Calu3 (cell line): ENCODE measurements around the gene GCA. TPM values are rescaled to one million over a fixed set of nuclear protein-coding genes. Genes with fewer than 3 reads are reported as not detected.

Experiments
- BruUV-seq: library from RNA; stranded (reverse); fragments of 400-500 nt; replicated peaks from 2 replicates; lab custom pipeline; 2021; lab: Mats Ljungman, UMichigan
- CTCF ChIA-PET: fragments of 300-600 bp; sonication (Branson Sonifier 250); formaldehyde crosslinking; loops from one replicate; lab custom pipeline; 2022; ENCODE audit warnings: antibody characterized with exemption; lab: Charles Lee
- DNase-seq: peaks from one replicate; pipeline ENCODE4 v3.0.0; 2022
- H3K27ac Mint-ChIP-seq: one replicate; pipeline ENCODE4 v1.8.0; 2022; ENCODE audit warnings: mixed read lengths; ENCODE audit not compliant: unreplicated experiment
- H3K27me3 Mint-ChIP-seq: one replicate; pipeline ENCODE4 v1.8.0; 2022; ENCODE audit warnings: mixed read lengths; ENCODE audit not compliant: unreplicated experiment
- H3K36me3 Mint-ChIP-seq: one replicate; pipeline ENCODE4 v1.8.0; 2022; ENCODE audit warnings: mild to moderate bottlenecking, moderate library complexity, mixed read lengths; ENCODE audit not compliant: insufficient read depth, unreplicated experiment
- H3K4me1 Mint-ChIP-seq: one replicate; pipeline ENCODE4 v1.8.0; 2022; ENCODE audit warnings: mild to moderate bottlenecking, low read depth, mixed read lengths; ENCODE audit not compliant: unreplicated experiment
- H3K4me3 Mint-ChIP-seq: one replicate; pipeline ENCODE4 v1.8.0; 2022; ENCODE audit warnings: mild to moderate bottlenecking, low read depth, moderate library complexity, mixed read lengths; ENCODE audit not compliant: unreplicated experiment
- H3K9me3 Mint-ChIP-seq: one replicate; pipeline ENCODE4 v1.8.0; 2022; ENCODE audit warnings: low read depth, mixed read lengths; ENCODE audit not compliant: unreplicated experiment
- CTCF ChIP-seq: fragments of 200-600 bp; IDR thresholded peaks from one replicate; pipeline ENCODE4 v1.8.0; 2022; ENCODE audit warnings: antibody characterized with exemption; ENCODE audit not compliant: unreplicated experiment
- intact Hi-C: fragments of 100-400 bp; cut with micrococcal nuclease; formaldehyde crosslinking; loops from one replicate; pipeline ENCODE4 v1.10.0; 2022; ENCODE audit not compliant: unreplicated experiment
- total RNA-seq: library from RNA; stranded (reverse); gene quantifications from 2 replicates; pipeline ENCODE4 v1.2.3, GENCODE V29; 2022

Gene GCA
- total RNA-seq, 1 experiment from 2014 or later: 51.2 TPM

GRCh38 chr2:162370931-162371330 lies 27.0 kb downstream of the GCA start:
- CTCF ChIA-PET: no interaction called here
- intact Hi-C loops: no loop called here
- no peak overlapping the region for H3K4me3 Mint-ChIP-seq

GRCh38 chr2:162372818-162373217 lies 28.9 kb downstream of the GCA start:
- CTCF ChIA-PET: no interaction called here
- no peak for DNase-seq
- Mint-ChIP-seq H3K27ac (no peak overlapping the region), H3K27me3 (no peaks in the 10 kb centered on the region), H3K4me1 (no peaks in the 10 kb centered on the region), H3K36me3 (no peaks in the 10 kb centered on the region), H3K4me3 (no peak overlapping the region), H3K9me3 (no peaks in the 10 kb centered on the region)
- no peak for TF ChIP-seq CTCF
- no TSS peak for BruUV-seq
- intact Hi-C loops: no loop called here

More at GRCh38 chr2:162370931-162371330, 27.0 kb downstream of the GCA start:
- Mint-ChIP-seq H3K27me3 (no peaks in the 10 kb centered on the region), H3K4me1 (no peaks in the 10 kb centered on the region), H3K9me3 (no peaks in the 10 kb centered on the region), H3K27ac (no peak overlapping the region), H3K36me3 (no peaks in the 10 kb centered on the region)
- no TSS peak for BruUV-seq
- no peak for TF ChIP-seq CTCF
- DNase-seq: no peak

- CTCF ChIA-PET: no interaction called here
- Mint-ChIP-seq H3K4me1 (no peaks in the 10 kb centered on the region), H3K27ac (no peak overlapping the region), H3K9me3 (no peaks in the 10 kb centered on the region), H3K4me3 (no peak overlapping the region), H3K27me3 (no peaks in the 10 kb centered on the region), H3K36me3 (no peaks in the 10 kb centered on the region)
- intact Hi-C loops: no loop called here
- TF ChIP-seq CTCF: no peak
- no peak for DNase-seq
- no TSS peak for BruUV-seq
These were observed 36.0 kb downstream of the GCA start for GRCh38 chr2:162379719-162380580.

- no TSS peak for BruUV-seq
- DNase-seq: no peak
- no peaks in the 10 kb centered on the region for H3K27me3 Mint-ChIP-seq
These were observed 37.9 kb downstream of the GCA start for GRCh38 chr2:162381851-162382250.

More at GRCh38 chr2:162381851-162382250, 37.9 kb downstream of the GCA start:
- TF ChIP-seq CTCF: no peak
- H3K4me1 Mint-ChIP-seq: no peaks in the 10 kb centered on the region
- CTCF ChIA-PET: interaction anchor here (1.4 kb wide), 1 partner anchor 10 kb away, joined by 3 read pairs; no protein-coding TSS in a partner anchor
- no peak overlapping the region for H3K27ac Mint-ChIP-seq
- intact Hi-C loops: no loop called here
- H3K9me3 Mint-ChIP-seq: no peaks in the 10 kb centered on the region
- H3K4me3 Mint-ChIP-seq: no peak overlapping the region
- H3K36me3 Mint-ChIP-seq: no peaks in the 10 kb centered on the region
